Nephron progenitor cell (in vitro differentiated cells): ENCODE results near the gene C1QTNF3.
"Not testable (repeated sequence)": the region's sequence is repeated elsewhere in the genome, so short reads cannot be mapped to it uniquely, and the experiment has no call there.

Experiments
- DNase-seq: peaks from one replicate; pipeline ENCODE4 v3.0.0; 2021
- H3K27ac Mint-ChIP-seq: 2 replicates; pipeline ENCODE4 v1.8.0; 2021; ENCODE audit warnings: mild to moderate bottlenecking, moderate library complexity, mixed read lengths
- H3K27me3 Mint-ChIP-seq: 2 replicates; pipeline ENCODE4 v1.8.0; 2021; ENCODE audit warnings: mild to moderate bottlenecking, low read depth, mixed read lengths; ENCODE audit not compliant: poor library complexity
- H3K36me3 Mint-ChIP-seq: 2 replicates; pipeline ENCODE4 v1.8.0; 2021; ENCODE audit warnings: low read depth, mixed read lengths
- H3K4me1 Mint-ChIP-seq: 2 replicates; pipeline ENCODE4 v1.8.0; 2021; ENCODE audit warnings: mixed read lengths
- H3K4me3 Mint-ChIP-seq: 2 replicates; pipeline ENCODE4 v1.8.0; 2021; ENCODE audit warnings: mild to moderate bottlenecking, moderate library complexity, mixed read lengths
- H3K9me3 Mint-ChIP-seq: 2 replicates; pipeline ENCODE4 v1.8.0; 2021; ENCODE audit warnings: mild to moderate bottlenecking, moderate library complexity, mixed read lengths
- TF ChIP-seq, protein P1 (sequence below): fragments of 200-600 bp; sonication (generic); IDR thresholded peaks from 2 replicates; pipeline ENCODE4 v1.5.0; 2021; ENCODE audit warnings: antibody characterized with exemption

The C1QTNF3 gene

GRCh38 chr5:34037726-34038125 is 5.3 kb downstream of the C1QTNF3 start:
- Mint-ChIP-seq H3K4me3 (no peak overlapping the region), H3K4me1 (peaks cover 28% of the 10 kb centered on the region), H3K9me3 (peaks cover 13% of the 10 kb centered on the region), H3K27me3 (peaks cover 7% of the 10 kb centered on the region), H3K27ac (peak overlapping the region; percentile 7), H3K36me3 (peaks cover 72% of the 10 kb centered on the region)
- DNase-seq: no peak
- TF ChIP-seq, protein P1, sequence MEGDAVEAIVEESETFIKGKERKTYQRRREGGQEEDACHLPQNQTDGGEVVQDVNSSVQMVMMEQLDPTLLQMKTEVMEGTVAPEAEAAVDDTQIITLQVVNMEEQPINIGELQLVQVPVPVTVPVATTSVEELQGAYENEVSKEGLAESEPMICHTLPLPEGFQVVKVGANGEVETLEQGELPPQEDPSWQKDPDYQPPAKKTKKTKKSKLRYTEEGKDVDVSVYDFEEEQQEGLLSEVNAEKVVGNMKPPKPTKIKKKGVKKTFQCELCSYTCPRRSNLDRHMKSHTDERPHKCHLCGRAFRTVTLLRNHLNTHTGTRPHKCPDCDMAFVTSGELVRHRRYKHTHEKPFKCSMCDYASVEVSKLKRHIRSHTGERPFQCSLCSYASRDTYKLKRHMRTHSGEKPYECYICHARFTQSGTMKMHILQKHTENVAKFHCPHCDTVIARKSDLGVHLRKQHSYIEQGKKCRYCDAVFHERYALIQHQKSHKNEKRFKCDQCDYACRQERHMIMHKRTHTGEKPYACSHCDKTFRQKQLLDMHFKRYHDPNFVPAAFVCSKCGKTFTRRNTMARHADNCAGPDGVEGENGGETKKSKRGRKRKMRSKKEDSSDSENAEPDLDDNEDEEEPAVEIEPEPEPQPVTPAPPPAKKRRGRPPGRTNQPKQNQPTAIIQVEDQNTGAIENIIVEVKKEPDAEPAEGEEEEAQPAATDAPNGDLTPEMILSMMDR: no peak

DNA sequence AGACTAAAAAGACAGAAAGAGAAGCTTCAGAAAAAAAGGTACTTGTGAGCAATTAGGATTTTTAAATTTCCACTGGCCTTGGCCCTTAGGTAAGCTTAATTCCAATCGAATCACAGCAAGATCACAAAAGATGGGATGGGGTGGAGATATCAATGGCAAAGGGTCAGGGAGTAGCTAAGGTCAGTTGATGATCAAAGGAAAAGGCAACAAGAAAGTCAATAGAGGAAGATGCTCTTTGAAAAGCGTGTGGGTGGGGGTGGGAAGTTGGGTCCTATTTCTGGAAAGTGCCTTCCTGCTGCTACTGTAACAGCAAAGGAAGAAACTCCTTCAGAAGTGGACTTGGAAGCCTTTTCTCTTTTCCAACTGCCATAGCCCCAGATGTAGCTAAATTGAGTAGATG is 7.3 kb downstream of the C1QTNF3 start:
- H3K27ac Mint-ChIP-seq: no peak overlapping the region
- TF ChIP-seq, protein P1: no peak

DNA sequence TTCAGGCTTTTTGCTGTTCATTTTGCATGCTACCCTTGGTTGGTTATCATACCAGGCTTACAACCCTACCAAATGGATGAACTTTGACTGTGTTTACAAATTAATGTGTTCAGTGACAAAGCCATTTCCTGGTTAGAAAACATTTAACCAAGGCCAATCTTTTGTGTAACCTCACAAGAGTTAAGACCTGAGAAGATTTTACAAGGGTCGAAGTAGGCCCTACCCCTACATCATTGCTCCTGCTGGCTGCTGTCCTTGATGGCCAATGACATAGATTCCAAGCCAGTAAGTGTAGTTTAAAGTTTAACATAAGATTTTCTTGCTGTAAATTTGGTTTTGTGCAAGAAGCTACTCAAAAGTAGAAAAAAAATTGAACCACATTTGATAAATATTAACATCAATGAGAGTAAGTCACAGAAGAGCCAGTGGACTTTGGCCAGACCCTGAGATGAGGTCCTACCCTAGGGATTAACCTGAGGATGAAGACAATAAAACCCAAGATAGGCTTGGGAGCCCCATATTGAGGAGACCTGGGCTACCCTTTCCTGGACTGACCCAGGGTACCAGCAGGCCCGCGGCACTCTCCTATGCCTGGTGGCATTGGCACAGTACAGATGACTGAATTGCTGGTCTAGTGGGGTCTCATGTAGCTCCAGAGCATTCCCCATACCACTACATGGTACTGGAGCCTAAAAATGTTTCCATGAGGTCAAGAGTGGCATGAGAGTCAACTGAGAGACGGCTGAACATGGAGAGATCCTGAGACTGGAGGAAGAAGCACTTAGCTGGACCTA is 8.3 kb downstream of the C1QTNF3 start:
- peaks cover 3% of the 10 kb centered on the region for H3K27me3 Mint-ChIP-seq
- H3K4me3 Mint-ChIP-seq: no peak overlapping the region
- no peak overlapping the region for H3K27ac Mint-ChIP-seq
- TF ChIP-seq, protein P1: no peak
- H3K4me1 Mint-ChIP-seq: no peaks in the 10 kb centered on the region
- peaks cover 73% of the 10 kb centered on the region for H3K36me3 Mint-ChIP-seq
- H3K9me3 Mint-ChIP-seq: peaks cover 13% of the 10 kb centered on the region
- no peak for DNase-seq

More for the DNA sequence above, 7.3 kb downstream of the C1QTNF3 start:
- no peak overlapping the region for H3K4me3 Mint-ChIP-seq
- peaks cover 77% of the 10 kb centered on the region for H3K36me3 Mint-ChIP-seq
- H3K9me3 Mint-ChIP-seq: peaks cover 13% of the 10 kb centered on the region
- H3K4me1 Mint-ChIP-seq: peaks cover 8% of the 10 kb centered on the region
- H3K27me3 Mint-ChIP-seq: peaks cover 3% of the 10 kb centered on the region
- DNase-seq: no peak

GRCh38 chr5:34031966-34032365 is 11.0 kb downstream of the C1QTNF3 start:
- H3K36me3 Mint-ChIP-seq: peaks cover 63% of the 10 kb centered on the region
- H3K9me3 Mint-ChIP-seq: no peaks in the 10 kb centered on the region
- H3K4me1 Mint-ChIP-seq: no peaks in the 10 kb centered on the region
- TF ChIP-seq, protein P1: no peak
- no peak overlapping the region for H3K27ac Mint-ChIP-seq
- no peaks in the 10 kb centered on the region for H3K27me3 Mint-ChIP-seq
- no peak overlapping the region for H3K4me3 Mint-ChIP-seq
- no peak for DNase-seq

DNA sequence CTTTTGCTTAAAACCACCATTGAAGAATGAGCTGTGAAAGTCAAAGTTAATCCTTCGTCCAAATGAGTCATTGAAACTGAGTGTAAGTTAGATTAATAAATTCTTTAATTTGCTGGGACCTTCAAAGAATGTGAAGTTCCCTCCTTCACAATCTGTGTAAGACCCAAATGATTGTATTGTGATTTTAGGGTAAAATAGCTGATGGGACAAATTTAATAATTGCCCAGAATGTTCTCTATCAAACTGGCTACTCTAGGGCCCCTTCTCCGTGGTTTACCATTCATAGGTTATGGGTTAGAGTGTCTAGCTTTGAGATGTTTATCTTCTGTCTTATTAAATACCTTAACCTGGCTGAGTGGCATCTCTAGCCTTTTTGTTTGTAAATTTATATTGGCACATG is 11.9 kb downstream of the C1QTNF3 start:
- H3K9me3 Mint-ChIP-seq: no peaks in the 10 kb centered on the region
- TF ChIP-seq, protein P1: no peak
- H3K4me3 Mint-ChIP-seq: no peak overlapping the region
- H3K36me3 Mint-ChIP-seq: peaks cover 70% of the 10 kb centered on the region
- H3K27ac Mint-ChIP-seq: no peak overlapping the region
- DNase-seq: no peak
- no peaks in the 10 kb centered on the region for H3K4me1 Mint-ChIP-seq
- no peaks in the 10 kb centered on the region for H3K27me3 Mint-ChIP-seq

DNA sequence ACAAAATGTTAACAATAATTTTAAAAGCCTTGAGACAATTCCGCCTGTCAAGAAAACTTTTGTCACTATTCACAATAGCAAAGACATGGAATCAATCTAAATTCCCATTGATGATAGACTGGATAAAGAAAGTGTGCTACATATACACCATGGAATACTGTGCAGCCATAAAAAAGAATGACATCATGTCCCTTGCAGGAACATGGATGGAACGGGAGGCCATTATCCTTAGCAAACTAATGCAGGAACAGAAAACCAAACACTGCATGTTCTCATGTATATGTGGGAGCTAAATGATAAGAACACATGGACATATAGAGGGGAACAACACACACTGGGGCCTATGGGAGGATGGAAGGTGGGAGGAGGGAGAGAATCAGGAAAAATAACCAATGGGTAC is 12.4 kb downstream of the C1QTNF3 start:
- H3K4me3 Mint-ChIP-seq, DNase-seq, H3K4me1 Mint-ChIP-seq, H3K9me3 Mint-ChIP-seq, H3K27me3 Mint-ChIP-seq: not testable (repeated sequence)
- H3K27ac Mint-ChIP-seq: peak overlapping the region; percentile 41
- H3K36me3 Mint-ChIP-seq: peaks cover 72% of the 10 kb centered on the region
